ENCODE data around the gene DHX35. TPM values are rescaled to one million over a fixed set of nuclear protein-coding genes. Genes with fewer than 3 reads are reported as not detected.

DHX35 gene
- total RNA-seq, 1 experiment from 2014 or later, result 15.9 TPM

- Histone ChIP-seq H3K9me3 (ENCODE audit: low read depth, low read length, poor library complexity, severe bottlenecking) (no peaks in the 10 kb centered on the region), H3K36me3 (ENCODE audit: insufficient read depth, low read length, poor library complexity, severe bottlenecking) (peaks cover 9% of the 10 kb centered on the region), H3K27me3 (replicated peaks; ENCODE audit: insufficient read depth, low read depth, low read length, poor library complexity) (no peaks in the 10 kb centered on the region), H3K27ac (ENCODE audit: low read depth, low read length, poor library complexity, severe bottlenecking) (no peak overlapping the region), H3K4me3 (ENCODE audit: low read depth, low read length, poor library complexity, severe bottlenecking) (no peak overlapping the region), H3K4me1 (ENCODE audit: insufficient read depth, low read length, poor library complexity, severe bottlenecking) (no peaks in the 10 kb centered on the region)
- DNase-seq (ENCODE audit: low spot score), result peak; percentile 19
- intact Hi-C loops (cut with micrococcal nuclease; ENCODE audit: unreplicated experiment), result no loop called here
- ChIA-PET CTCF (no interaction called here), POLR2A (ENCODE audit: low non-redundant PET) (no interaction called here)
- no peak for TF ChIP-seq CTCF (conservative IDR thresholded peaks at IDR 0.05; ENCODE audit: low read depth, low read length)
- TF ChIP-seq EZH2 (IDR thresholded peaks at IDR 0.05; ENCODE audit: borderline replicate concordance, low read depth, low read length, poor library complexity, severe bottlenecking), result no peak
- BruUV-seq (replicated peaks), result no TSS peak
Measured at GRCh38 chr20:38997622-38998021, 35.5 kb downstream of the DHX35 start.

GRCh38 chr20:38999217-38999616, 37.1 kb downstream of the DHX35 start:
- Histone ChIP-seq H3K4me3 (ENCODE audit: low read depth, low read length, poor library complexity, severe bottlenecking) (no peak overlapping the region), H3K4me1 (ENCODE audit: insufficient read depth, low read length, poor library complexity, severe bottlenecking) (no peaks in the 10 kb centered on the region), H3K9me3 (ENCODE audit: low read depth, low read length, poor library complexity, severe bottlenecking) (no peaks in the 10 kb centered on the region), H3K27ac (ENCODE audit: low read depth, low read length, poor library complexity, severe bottlenecking) (no peak overlapping the region), H3K36me3 (ENCODE audit: insufficient read depth, low read length, poor library complexity, severe bottlenecking) (peaks cover 16% of the 10 kb centered on the region), H3K27me3 (replicated peaks; ENCODE audit: insufficient read depth, low read depth, low read length, poor library complexity) (no peaks in the 10 kb centered on the region)
- intact Hi-C loops (cut with micrococcal nuclease; ENCODE audit: unreplicated experiment), result no loop called here
- ChIA-PET POLR2A (ENCODE audit: low non-redundant PET) (no interaction called here), CTCF (no interaction called here)
- no peak for TF ChIP-seq EZH2 (IDR thresholded peaks at IDR 0.05; ENCODE audit: borderline replicate concordance, low read depth, low read length, poor library complexity, severe bottlenecking)
- TF ChIP-seq CTCF (conservative IDR thresholded peaks at IDR 0.05; ENCODE audit: low read depth, low read length), result no peak
- no peak for DNase-seq (ENCODE audit: low spot score)
- no TSS peak for BruUV-seq (replicated peaks)

GRCh38 chr20:38999965-39000910, 38.1 kb downstream of the DHX35 start:
- H3K36me3 ChIP-seq (ENCODE audit: insufficient read depth, low read length, poor library complexity, severe bottlenecking), result peaks cover 16% of the 10 kb centered on the region
- H3K4me1 ChIP-seq (ENCODE audit: insufficient read depth, low read length, poor library complexity, severe bottlenecking), result no peaks in the 10 kb centered on the region
- H3K4me3 ChIP-seq (ENCODE audit: low read depth, low read length, poor library complexity, severe bottlenecking), result no peak overlapping the region
- H3K27ac ChIP-seq (ENCODE audit: low read depth, low read length, poor library complexity, severe bottlenecking), result no peak overlapping the region
- no TSS peak for BruUV-seq (replicated peaks)
- H3K27me3 ChIP-seq (replicated peaks; ENCODE audit: insufficient read depth, low read depth, low read length, poor library complexity), result no peaks in the 10 kb centered on the region
- intact Hi-C loops (cut with micrococcal nuclease; ENCODE audit: unreplicated experiment), result no loop called here
- ChIA-PET POLR2A (ENCODE audit: low non-redundant PET) (no interaction called here), CTCF (no interaction called here)
- TF ChIP-seq EZH2 (IDR thresholded peaks at IDR 0.05; ENCODE audit: borderline replicate concordance, low read depth, low read length, poor library complexity, severe bottlenecking), result no peak
- TF ChIP-seq CTCF (conservative IDR thresholded peaks at IDR 0.05; ENCODE audit: low read depth, low read length), result no peak
- DNase-seq (ENCODE audit: low spot score), result no peak
- H3K9me3 ChIP-seq (ENCODE audit: low read depth, low read length, poor library complexity, severe bottlenecking), result no peaks in the 10 kb centered on the region

Measured in A673 (cell line).